ENCODE results near the gene ZMYND12. TPM values are rescaled to one million over a fixed set of nuclear protein-coding genes. Genes with fewer than 3 reads are reported as not detected.

ZMYND12 gene
- total and polyA plus RNA-seq, 2 experiments from 2014 or later: 0.21 to 1.1 TPM

- Histone ChIP-seq H3K4me1 (ENCODE audit: low read depth) (peaks cover 4% of the 10 kb centered on the region), H3K4me3 (no peak overlapping the region), H3K27me3 (peaks cover 3% of the 10 kb centered on the region), H3K27ac (no peak overlapping the region), H3K36me3 (no peaks in the 10 kb centered on the region), H3K9me3 (ENCODE audit: low read depth) (no peaks in the 10 kb centered on the region)
- TF ChIP-seq CTCF (IDR thresholded peaks at IDR 0.05; ENCODE audit: low read depth, low read length): no peak
- DNase-seq (ENCODE audit: low read depth in 1 of 2, low spot score in 1 of 2): no peak
Observed at GRCh38 chr1:42454403-42454802, 1.4 kb downstream of the ZMYND12 start.

GRCh38 chr1:42453386-42453785 is 2.4 kb downstream of the ZMYND12 start:
- no peak for TF ChIP-seq CTCF (IDR thresholded peaks at IDR 0.05; ENCODE audit: low read depth, low read length)
- Histone ChIP-seq H3K4me1 (ENCODE audit: low read depth) (peaks cover 4% of the 10 kb centered on the region), H3K4me3 (no peak overlapping the region), H3K36me3 (no peaks in the 10 kb centered on the region), H3K27ac (no peak overlapping the region), H3K27me3 (peaks cover 3% of the 10 kb centered on the region), H3K9me3 (ENCODE audit: low read depth) (no peaks in the 10 kb centered on the region)
- DNase-seq (ENCODE audit: low read depth in 1 of 2, low spot score in 1 of 2): no peak

- Histone ChIP-seq H3K9me3 (ENCODE audit: low read depth) (no peaks in the 10 kb centered on the region), H3K27me3 (peaks cover 3% of the 10 kb centered on the region), H3K4me1 (ENCODE audit: low read depth) (no peaks in the 10 kb centered on the region), H3K4me3 (no peak overlapping the region), H3K36me3 (no peaks in the 10 kb centered on the region), H3K27ac (no peak overlapping the region)
- no peak for DNase-seq (ENCODE audit: low read depth in 1 of 2, low spot score in 1 of 2)
- no peak for TF ChIP-seq CTCF (IDR thresholded peaks at IDR 0.05; ENCODE audit: low read depth, low read length)
Observed at GRCh38 chr1:42450061-42450460, 5.8 kb downstream of the ZMYND12 start.

- Histone ChIP-seq H3K27me3 (peaks cover 3% of the 10 kb centered on the region), H3K4me3 (no peak overlapping the region), H3K4me1 (ENCODE audit: low read depth) (no peaks in the 10 kb centered on the region), H3K27ac (no peak overlapping the region), H3K9me3 (ENCODE audit: low read depth) (no peaks in the 10 kb centered on the region), H3K36me3 (no peaks in the 10 kb centered on the region)
- no peak for TF ChIP-seq CTCF (IDR thresholded peaks at IDR 0.05; ENCODE audit: low read depth, low read length)
- no peak for DNase-seq (ENCODE audit: low read depth in 1 of 2, low spot score in 1 of 2)
Observed at GRCh38 chr1:42449256-42449655, 6.6 kb downstream of the ZMYND12 start.

GRCh38 chr1:42442662-42443061 is 13.2 kb downstream of the ZMYND12 start:
- no peak overlapping the region for H3K4me3 ChIP-seq
- H3K27me3 ChIP-seq: no peaks in the 10 kb centered on the region
- TF ChIP-seq CTCF (IDR thresholded peaks at IDR 0.05; ENCODE audit: low read depth, low read length): no peak
- no peaks in the 10 kb centered on the region for H3K4me1 ChIP-seq (ENCODE audit: low read depth)
- no peak for DNase-seq (ENCODE audit: low read depth in 1 of 2, low spot score in 1 of 2)
- H3K9me3 ChIP-seq (ENCODE audit: low read depth): no peaks in the 10 kb centered on the region
- no peaks in the 10 kb centered on the region for H3K36me3 ChIP-seq
- H3K27ac ChIP-seq: no peak overlapping the region

- no peaks in the 10 kb centered on the region for H3K27me3 ChIP-seq
- no peaks in the 10 kb centered on the region for H3K9me3 ChIP-seq (ENCODE audit: low read depth)
- TF ChIP-seq CTCF (IDR thresholded peaks at IDR 0.05; ENCODE audit: low read depth, low read length): no peak
- H3K27ac ChIP-seq: no peak overlapping the region
- no peaks in the 10 kb centered on the region for H3K4me1 ChIP-seq (ENCODE audit: low read depth)
- no peak overlapping the region for H3K4me3 ChIP-seq
- H3K36me3 ChIP-seq: no peaks in the 10 kb centered on the region
- DNase-seq (ENCODE audit: low read depth in 1 of 2, low spot score in 1 of 2): peak in 1 of 2 donors; percentile 26
Observed at GRCh38 chr1:42439940-42440339, 15.9 kb downstream of the ZMYND12 start.
